ENCODE measurements around the gene TADA1.

GRCh38 chr1:166876540-166876838, 425 bp upstream of the TADA1 start:
- TF ChIP-seq POLR2AphosphoS5 (IDR thresholded peaks at IDR 0.05; ENCODE audit: low read depth, low read length) (no peak), POLR2A (IDR thresholded peaks at IDR 0.05; ENCODE audit: low read depth, low read length) (no peak)
